DND-41 (cell line): ENCODE data around the gene SPATS2.
"Not testable (repeated sequence)": the region's sequence is repeated elsewhere in the genome, so short reads cannot be mapped to it uniquely, and the experiment has no call there.

Source experiments
- ATAC-seq: fragments of 200-7000 bp; cut with Tn5 transposase; 3 replicates; pipeline ENCODE4 v1.9.1; 2021; ENCODE audit warnings: low read depth; ENCODE audit not compliant: insufficient read depth
- DNase-seq: peaks from one replicate; pipeline ENCODE4 v3.0.0-alpha.2; 2020
- H2AFZ ChIP-seq: 2 replicates; pipeline ENCODE4 v1.6.0; 2012; ENCODE audit warnings: low read depth, low read length
- H3K27ac ChIP-seq: 2 replicates; pipeline ENCODE4 v1.5.1; 2012; ENCODE audit warnings: low read length, inconsistent platforms
- H3K27me3 ChIP-seq: fragments of 200-600 bp; sonication (generic); 2 replicates; pipeline ENCODE4 v1.6.0; 2012; ENCODE audit warnings: low read length, mild to moderate bottlenecking, inconsistent platforms; ENCODE audit not compliant: insufficient read depth, poor library complexity
- H3K36me3 ChIP-seq: 2 replicates; pipeline ENCODE4 v1.5.1; 2012; ENCODE audit warnings: low read length, inconsistent platforms; ENCODE audit not compliant: insufficient read depth
- H3K4me1 ChIP-seq: 2 replicates; pipeline ENCODE4 v1.5.1; 2012; ENCODE audit warnings: mild to moderate bottlenecking, low read length; ENCODE audit not compliant: insufficient read depth
- H3K4me2 ChIP-seq: 2 replicates; pipeline ENCODE4 v1.6.0; 2012; ENCODE audit warnings: mild to moderate bottlenecking, moderate library complexity, low read length, inconsistent platforms; ENCODE audit not compliant: insufficient read depth
- H3K4me3 ChIP-seq, 2 experiments: fragments of 200-600 bp in 1 of 2; shearing (Covaris generic) in 1 of 2; 2 replicates each; pipeline ENCODE4 v1.5.1; 2012 to 2016; ENCODE audit warnings: inconsistent platforms in 2 of 2, low read length in 2 of 2, mild to moderate bottlenecking in 2 of 2, low read depth in 1 of 2, moderate library complexity in 1 of 2
- H3K79me2 ChIP-seq: 2 replicates; pipeline ENCODE4 v1.6.0; 2012; ENCODE audit warnings: low read length, inconsistent platforms; ENCODE audit not compliant: insufficient read depth
- H3K9ac ChIP-seq: 2 replicates; pipeline ENCODE4 v1.6.0; 2012; ENCODE audit warnings: low read depth, mild to moderate bottlenecking, inconsistent platforms, low read length, moderate library complexity
- H3K9me3 ChIP-seq: 2 replicates; pipeline ENCODE4 v1.5.1; 2012; ENCODE audit warnings: low read length, moderate library complexity, mild to moderate bottlenecking, inconsistent platforms; ENCODE audit not compliant: insufficient read depth, severe bottlenecking
- H4K20me1 ChIP-seq: 2 replicates; pipeline ENCODE4 v1.6.0; 2012; ENCODE audit warnings: low read length; ENCODE audit not compliant: insufficient read depth
- CTCF ChIP-seq: IDR thresholded peaks from 2 replicates; pipeline ENCODE4 v1.5.1; 2012; ENCODE audit warnings: borderline replicate concordance, low read length, moderate library complexity, mild to moderate bottlenecking; ENCODE audit not compliant: poor library complexity, severe bottlenecking; ENCODE audit errors: extremely low read depth
- EZH2 ChIP-seq: IDR thresholded peaks from 3 replicates; pipeline ENCODE4 v1.6.1; 2012; ENCODE audit warnings: borderline replicate concordance, low read depth, mild to moderate bottlenecking, moderate library complexity, low read length, inconsistent platforms; ENCODE audit not compliant: severe bottlenecking

Gene SPATS2

GRCh38 chr12:49370539-49370938, 3.3 kb downstream of the SPATS2 start:
- ATAC-seq (no peak), DNase-seq (no peak)
- TF ChIP-seq CTCF (no peak), EZH2 (no peak)
- Histone ChIP-seq H3K79me2 (peaks cover 87% of the 10 kb centered on the region), H3K36me3 (peaks cover 8% of the 10 kb centered on the region), H3K4me2 (no peak overlapping the region), H4K20me1 (no peaks in the 10 kb centered on the region; the same call in 1 of the 2 replicates), H3K4me3 (no peak overlapping the region), H3K9ac (no peak overlapping the region), H3K27me3 (no peaks in the 10 kb centered on the region), H3K27ac (no peak overlapping the region), H2AFZ (no peak overlapping the region), H3K4me1 (peaks cover 31% of the 10 kb centered on the region), H3K9me3 (no peaks in the 10 kb centered on the region)

GRCh38 chr12:49375406-49375805, 8.1 kb downstream of the SPATS2 start:
- no peak overlapping the region for H3K4me3 ChIP-seq
- H3K79me2 ChIP-seq, result peaks cover 88% of the 10 kb centered on the region

GRCh38 chr12:49377386-49377785, 10.1 kb downstream of the SPATS2 start:
- no peak for DNase-seq
- Histone ChIP-seq H3K79me2 (peaks cover 86% of the 10 kb centered on the region), H3K9me3 (no peaks in the 10 kb centered on the region), H3K27ac (no peak overlapping the region), H3K36me3 (peaks cover 8% of the 10 kb centered on the region), H3K4me2 (no peak overlapping the region), H3K27me3 (no peaks in the 10 kb centered on the region), H3K4me3 (no peak overlapping the region), H3K4me1 (no peaks in the 10 kb centered on the region), H2AFZ (no peak overlapping the region), H3K9ac (no peak overlapping the region), H4K20me1 (peaks cover 12% of the 10 kb centered on the region; the same call in 1 of the 2 replicates)
- ATAC-seq, result no peak
- TF ChIP-seq CTCF (no peak), EZH2 (no peak)

More at GRCh38 chr12:49375406-49375805, 8.1 kb downstream of the SPATS2 start:
- Histone ChIP-seq H3K9me3 (no peaks in the 10 kb centered on the region), H3K4me1 (no peaks in the 10 kb centered on the region; the same call in 1 of the 2 replicates), H3K4me2 (no peak overlapping the region), H3K27ac (no peak overlapping the region), H4K20me1 (peaks cover 4% of the 10 kb centered on the region; the same call in 1 of the 2 replicates), H3K27me3 (no peaks in the 10 kb centered on the region), H2AFZ (no peak overlapping the region), H3K9ac (no peak overlapping the region), H3K36me3 (peaks cover 8% of the 10 kb centered on the region)
- ATAC-seq, result no peak
- no peak for DNase-seq
- no peak for TF ChIP-seq CTCF
- TF ChIP-seq EZH2, result no peak

- not testable (repeated sequence) for H3K4me1 ChIP-seq, H3K4me2 ChIP-seq, H3K4me3 ChIP-seq, H3K9me3 ChIP-seq, H3K36me3 ChIP-seq, H3K27me3 ChIP-seq, H2AFZ ChIP-seq, DNase-seq, H3K9ac ChIP-seq, ATAC-seq, H3K27ac ChIP-seq
- Histone ChIP-seq H4K20me1 (peaks cover 18% of the 10 kb centered on the region; the same call in 1 of the 2 replicates), H3K79me2 (peaks cover 85% of the 10 kb centered on the region)
These were observed 12.9 kb downstream of the SPATS2 start for GRCh38 chr12:49380184-49380583.
